Neural cell (in vitro differentiated cells): ENCODE data around the gene BTBD19. TPM values are rescaled to one million over a fixed set of nuclear protein-coding genes. Genes with fewer than 3 reads are reported as not detected.

Experiments
- H2AFZ ChIP-seq: fragments of 200-600, 300-800 bp; sonication (generic), shearing (Covaris generic); 2 replicates; pipeline ENCODE4 v1.6.0; 2014; ENCODE audit warnings: low read depth, mild to moderate bottlenecking, antibody characterized with exemption, low read length, moderate library complexity
- H3F3A ChIP-seq: fragments of 200-600 bp; shearing (Covaris generic); 2 replicates; pipeline ENCODE4 v1.6.1; 2016; ENCODE audit warnings: mild to moderate bottlenecking, moderate library complexity, mixed read lengths, antibody characterized with exemption, low read length; ENCODE audit not compliant: insufficient read depth, poor library complexity, severe bottlenecking
- H3K27ac ChIP-seq: fragments of 200-600, 300-800 bp; sonication (generic), shearing (Covaris generic); 2 replicates; pipeline ENCODE4 v1.5.1; 2014; ENCODE audit warnings: mild to moderate bottlenecking, low read length, moderate library complexity
- H3K27me3 ChIP-seq: fragments of 300-800, 200-600 bp; sonication (generic), shearing (Covaris generic); 2 replicates; pipeline ENCODE4 v1.6.0; 2014; ENCODE audit warnings: mild to moderate bottlenecking, low read depth, low read length, moderate library complexity; ENCODE audit not compliant: insufficient read depth
- H3K36me3 ChIP-seq: fragments of 300-800, 200-600 bp; sonication (generic), shearing (Covaris generic); 2 replicates; pipeline ENCODE4 v1.5.1; 2014; ENCODE audit warnings: mild to moderate bottlenecking, antibody characterized with exemption, low read length, moderate library complexity; ENCODE audit not compliant: insufficient read depth
- H3K4me2 ChIP-seq: fragments of 300-800, 200-600 bp; sonication (generic), shearing (Covaris generic); 2 replicates; pipeline ENCODE4 v1.6.0; 2014; ENCODE audit warnings: mild to moderate bottlenecking, low read length
- H3K4me3 ChIP-seq: fragments of 300-800, 200-600 bp; sonication (generic), shearing (Covaris generic); 2 replicates; pipeline ENCODE4 v1.5.1; 2014; ENCODE audit warnings: mild to moderate bottlenecking, low read length, moderate library complexity
- H3K79me2 ChIP-seq: fragments of 200-600 bp; shearing (Covaris generic); replicated peaks from 2 replicates; pipeline ENCODE4 v1.6.0; 2014; ENCODE audit warnings: mild to moderate bottlenecking, low read length, moderate library complexity; ENCODE audit not compliant: insufficient read depth
- H3K9ac ChIP-seq: fragments of 300-800, 200-600 bp; sonication (generic), shearing (Covaris generic); 2 replicates; pipeline ENCODE4 v1.6.1; 2016; ENCODE audit warnings: mild to moderate bottlenecking, low read length, mixed read lengths
- H3K9me2 ChIP-seq: fragments of 200-600 bp; shearing (Covaris generic); 2 replicates; pipeline ENCODE4 v1.6.1; 2016; ENCODE audit warnings: mild to moderate bottlenecking, low read length, mixed read lengths; ENCODE audit not compliant: insufficient read depth
- H3K9me3 ChIP-seq: fragments of 200-600, 300-800 bp; sonication (generic), shearing (Covaris generic); 2 replicates; pipeline ENCODE4 v1.6.1; 2016; ENCODE audit warnings: mild to moderate bottlenecking, mixed run types, low read length, moderate library complexity, mixed read lengths
- H4K20me1 ChIP-seq: fragments of 200-600 bp; shearing (Covaris generic); 2 replicates; pipeline ENCODE4 v1.6.1; 2016; ENCODE audit warnings: mild to moderate bottlenecking, mixed run types; ENCODE audit not compliant: insufficient read depth
- CTCF ChIP-seq: fragments of 450-650 bp; IDR thresholded peaks from 2 replicates; pipeline ENCODE4 v1.5.1; 2014; ENCODE audit warnings: antibody characterized with exemption, mild to moderate bottlenecking, moderate library complexity; ENCODE audit not compliant: poor library complexity, severe bottlenecking
- EP300 ChIP-seq: fragments of 450-650 bp; conservative IDR thresholded peaks from 2 replicates; pipeline ENCODE4 v1.6.1; 2014; ENCODE audit warnings: antibody characterized with exemption, mild to moderate bottlenecking, moderate library complexity; ENCODE audit not compliant: poor library complexity, severe bottlenecking
- EZH2 ChIP-seq: fragments of 200-600, 300-800 bp; shearing (Covaris generic), sonication (generic); IDR thresholded peaks from 2 replicates; pipeline ENCODE4 v1.6.1; 2014; ENCODE audit warnings: antibody characterized with exemption, low read length, borderline replicate concordance, mild to moderate bottlenecking; ENCODE audit not compliant: insufficient read depth, poor library complexity, severe bottlenecking
- MXI1 ChIP-seq: fragments of 450-650 bp; conservative IDR thresholded peaks from 2 replicates; pipeline ENCODE4 v1.6.1; 2014; ENCODE audit warnings: antibody characterized with exemption, mild to moderate bottlenecking; ENCODE audit not compliant: poor library complexity, severe bottlenecking
- POLR2AphosphoS5 ChIP-seq: IDR thresholded peaks from 2 replicates; pipeline ENCODE4 v1.6.1; 2012
- RAD21 ChIP-seq: fragments of 450-650 bp; conservative IDR thresholded peaks from 2 replicates; pipeline ENCODE4 v1.6.1; 2014; ENCODE audit warnings: antibody characterized with exemption, mild to moderate bottlenecking, moderate library complexity
- SMC3 ChIP-seq: fragments of 450-650 bp; conservative IDR thresholded peaks from 2 replicates; pipeline ENCODE4 v1.6.1; 2014; ENCODE audit warnings: antibody characterized with exemption, mild to moderate bottlenecking, moderate library complexity; ENCODE audit not compliant: poor library complexity
- TAF1 ChIP-seq: IDR thresholded peaks from 2 replicates; pipeline ENCODE4 v1.6.1; 2012; ENCODE audit warnings: low read depth
- polyA plus RNA-seq: library from polyadenylated mRNA; depleted of rRNA; stranded (reverse); fragments of >200 nt; gene quantifications from 2 replicates; pipeline ENCODE4 v1.2.3, GENCODE V29; 2014
- TF ChIP-seq, protein P1 (sequence below): IDR thresholded peaks from 2 replicates; pipeline ENCODE4 v1.6.1; 2012; ENCODE audit warnings: borderline replicate concordance

The BTBD19 gene
- polyA plus RNA-seq, 1 donor from 2014 or later = not detected

DNA sequence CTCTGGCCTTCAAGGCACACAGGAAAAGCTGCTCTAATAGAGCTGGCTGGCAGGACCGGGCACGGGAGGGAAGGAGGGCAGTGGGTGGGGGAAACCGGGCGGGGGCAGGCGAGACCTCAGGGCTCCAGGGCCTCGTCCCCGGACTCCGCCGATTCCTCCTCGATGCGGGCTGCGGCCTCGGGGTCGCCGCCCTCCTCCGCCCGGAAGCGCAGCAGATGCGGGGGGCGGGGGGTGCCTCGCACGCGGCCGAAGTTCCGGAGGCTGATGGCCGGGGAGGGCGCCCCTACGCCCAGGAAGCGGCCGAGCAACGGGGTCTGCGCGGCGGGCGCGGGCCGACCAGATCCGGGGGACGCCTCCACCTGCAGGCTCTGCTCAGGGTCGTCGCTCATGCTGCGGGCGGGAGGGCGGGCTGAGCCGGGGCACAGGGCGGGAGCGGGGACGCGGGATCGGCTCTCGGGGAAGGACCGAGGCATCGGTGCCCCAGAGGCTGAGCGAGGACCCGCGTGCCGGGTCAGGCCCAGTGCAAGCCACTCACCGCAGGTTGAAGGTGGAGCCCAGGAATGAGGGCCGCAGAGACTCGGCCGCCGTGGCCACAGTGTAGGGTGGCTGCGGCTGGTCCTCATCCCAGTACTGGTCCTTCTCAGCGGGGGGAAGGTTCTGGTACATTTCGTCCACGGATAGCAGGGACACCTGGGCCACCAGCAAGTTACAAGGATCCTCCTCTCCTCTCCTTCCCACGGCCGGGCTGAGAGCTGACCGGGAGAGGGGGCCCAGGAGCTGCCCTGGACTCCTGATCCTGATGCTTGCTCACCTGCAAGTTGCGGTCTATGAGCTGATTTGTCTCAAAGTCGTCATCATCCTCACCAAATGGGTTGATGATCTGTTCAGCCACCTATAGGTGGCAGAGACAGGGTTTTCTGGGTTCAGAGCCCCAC lies 24.0 kb upstream of the BTBD19 start:
- H3K79me2 ChIP-seq = no peaks in the 10 kb centered on the region
- TF ChIP-seq SMC3 (no peak), CTCF (no peak), TAF1 (no peak), MXI1 (no peak), EZH2 (no peak)
- TF ChIP-seq, protein P1, sequence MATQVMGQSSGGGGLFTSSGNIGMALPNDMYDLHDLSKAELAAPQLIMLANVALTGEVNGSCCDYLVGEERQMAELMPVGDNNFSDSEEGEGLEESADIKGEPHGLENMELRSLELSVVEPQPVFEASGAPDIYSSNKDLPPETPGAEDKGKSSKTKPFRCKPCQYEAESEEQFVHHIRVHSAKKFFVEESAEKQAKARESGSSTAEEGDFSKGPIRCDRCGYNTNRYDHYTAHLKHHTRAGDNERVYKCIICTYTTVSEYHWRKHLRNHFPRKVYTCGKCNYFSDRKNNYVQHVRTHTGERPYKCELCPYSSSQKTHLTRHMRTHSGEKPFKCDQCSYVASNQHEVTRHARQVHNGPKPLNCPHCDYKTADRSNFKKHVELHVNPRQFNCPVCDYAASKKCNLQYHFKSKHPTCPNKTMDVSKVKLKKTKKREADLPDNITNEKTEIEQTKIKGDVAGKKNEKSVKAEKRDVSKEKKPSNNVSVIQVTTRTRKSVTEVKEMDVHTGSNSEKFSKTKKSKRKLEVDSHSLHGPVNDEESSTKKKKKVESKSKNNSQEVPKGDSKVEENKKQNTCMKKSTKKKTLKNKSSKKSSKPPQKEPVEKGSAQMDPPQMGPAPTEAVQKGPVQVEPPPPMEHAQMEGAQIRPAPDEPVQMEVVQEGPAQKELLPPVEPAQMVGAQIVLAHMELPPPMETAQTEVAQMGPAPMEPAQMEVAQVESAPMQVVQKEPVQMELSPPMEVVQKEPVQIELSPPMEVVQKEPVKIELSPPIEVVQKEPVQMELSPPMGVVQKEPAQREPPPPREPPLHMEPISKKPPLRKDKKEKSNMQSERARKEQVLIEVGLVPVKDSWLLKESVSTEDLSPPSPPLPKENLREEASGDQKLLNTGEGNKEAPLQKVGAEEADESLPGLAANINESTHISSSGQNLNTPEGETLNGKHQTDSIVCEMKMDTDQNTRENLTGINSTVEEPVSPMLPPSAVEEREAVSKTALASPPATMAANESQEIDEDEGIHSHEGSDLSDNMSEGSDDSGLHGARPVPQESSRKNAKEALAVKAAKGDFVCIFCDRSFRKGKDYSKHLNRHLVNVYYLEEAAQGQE = no peak
- H3K9me2 ChIP-seq = no peaks in the 10 kb centered on the region
- H3K9me3 ChIP-seq = no peaks in the 10 kb centered on the region
- no peaks in the 10 kb centered on the region for H4K20me1 ChIP-seq
- no peak overlapping the region for H3K9ac ChIP-seq
- no peak overlapping the region for H3K4me3 ChIP-seq
- no peaks in the 10 kb centered on the region for H3F3A ChIP-seq
- no peak overlapping the region for H3K4me2 ChIP-seq
- H3K27ac ChIP-seq = no peak overlapping the region
- peaks cover 24% of the 10 kb centered on the region for H3K27me3 ChIP-seq
- no peaks in the 10 kb centered on the region for H3K36me3 ChIP-seq
- no peak overlapping the region for H2AFZ ChIP-seq

DNA sequence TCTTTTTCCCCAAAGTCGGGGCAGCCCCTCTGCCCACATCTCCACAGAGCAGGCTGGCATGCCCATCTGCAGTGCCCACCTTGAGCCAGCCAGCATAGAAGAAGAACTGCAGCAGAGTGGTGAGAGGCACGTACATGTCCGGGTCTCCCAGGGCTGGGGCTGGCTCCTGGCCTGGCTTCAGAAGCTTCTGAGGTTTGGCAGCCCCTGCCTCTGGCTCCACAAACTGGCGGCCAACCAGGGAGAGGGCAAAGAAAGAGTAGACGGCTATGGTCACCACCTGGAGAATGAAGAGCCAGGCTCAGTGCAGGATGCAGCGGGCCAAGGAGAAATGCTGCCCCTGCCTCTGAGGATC lies 23.3 kb upstream of the BTBD19 start:
- H3K9me2 ChIP-seq = no peaks in the 10 kb centered on the region
- TF ChIP-seq RAD21 (no peak), EP300 (no peak), TAF1 (no peak), POLR2AphosphoS5 (no peak), CTCF (no peak), SMC3 (no peak), EZH2 (no peak), MXI1 (no peak)
- TF ChIP-seq, protein P1 = no peak
- no peaks in the 10 kb centered on the region for H3K79me2 ChIP-seq
- no peaks in the 10 kb centered on the region for H3K36me3 ChIP-seq
- no peaks in the 10 kb centered on the region for H3K9me3 ChIP-seq
- H3F3A ChIP-seq = no peaks in the 10 kb centered on the region
- H3K4me2 ChIP-seq = no peak overlapping the region
- H4K20me1 ChIP-seq = no peaks in the 10 kb centered on the region
- H3K27ac ChIP-seq = no peak overlapping the region
- no peak overlapping the region for H3K9ac ChIP-seq
- H3K27me3 ChIP-seq = peaks cover 24% of the 10 kb centered on the region
- H2AFZ ChIP-seq = no peak overlapping the region
- no peak overlapping the region for H3K4me3 ChIP-seq
